Subcutaneous preadipocyte (primary cell): ENCODE results near the gene LGALS7. TPM values are rescaled to one million over a fixed set of nuclear protein-coding genes. Genes with fewer than 3 reads are reported as not detected.

Source experiments
- small RNA-seq: library from RNA; depleted of rRNA; stranded (forward); fragments of <200 nt; gene quantifications from one replicate; pipeline ENCODE3, GENCODE V24; 2012
- total RNA-seq: library from RNA; depleted of rRNA; stranded (reverse); fragments of >200 nt; gene quantifications from 2 replicates; pipeline ENCODE4 v1.2.3, GENCODE V29; 2012

Gene LGALS7
- not detected in 2 replicates for total RNA-seq

DNA sequence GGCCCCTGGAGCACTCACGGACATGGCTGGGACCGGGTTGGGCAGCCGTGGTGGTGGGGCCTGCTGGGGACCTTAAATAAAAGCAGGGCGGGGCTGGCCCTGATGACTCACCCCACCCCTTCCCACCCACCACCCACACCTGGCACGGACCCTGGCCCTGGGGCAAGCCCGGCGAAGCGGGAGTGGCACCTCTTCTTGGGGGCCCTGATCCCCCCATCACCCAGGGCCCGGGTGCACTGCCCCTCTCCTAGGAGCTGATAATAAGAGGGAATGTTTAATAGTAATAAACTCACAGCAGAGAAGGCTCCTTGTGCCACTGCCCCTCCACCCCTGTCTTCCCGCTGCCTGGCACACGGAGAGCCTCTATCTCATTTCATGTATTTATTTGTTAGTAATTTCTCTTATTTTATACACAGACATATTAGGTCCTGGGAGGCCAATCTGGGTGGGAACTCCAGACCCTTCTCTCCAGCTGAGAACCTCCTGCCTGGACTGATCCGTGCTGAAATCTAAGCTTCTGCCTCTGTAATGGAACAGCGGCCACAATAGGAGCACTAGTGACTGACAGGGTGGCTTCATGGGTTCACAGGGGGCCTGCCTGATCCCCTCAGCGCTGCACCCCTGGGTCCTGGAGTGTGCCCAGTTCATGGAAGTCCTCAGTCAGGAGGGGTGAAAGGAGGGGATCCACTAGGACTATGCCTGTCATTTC, at the start of gene LGALS7:
Gene LGALS7, minus strand, starts transcription at position 49 of the 709 bp plus-strand sequence. Its CDS starts 25 bp downstream, at position 24.

DNA sequence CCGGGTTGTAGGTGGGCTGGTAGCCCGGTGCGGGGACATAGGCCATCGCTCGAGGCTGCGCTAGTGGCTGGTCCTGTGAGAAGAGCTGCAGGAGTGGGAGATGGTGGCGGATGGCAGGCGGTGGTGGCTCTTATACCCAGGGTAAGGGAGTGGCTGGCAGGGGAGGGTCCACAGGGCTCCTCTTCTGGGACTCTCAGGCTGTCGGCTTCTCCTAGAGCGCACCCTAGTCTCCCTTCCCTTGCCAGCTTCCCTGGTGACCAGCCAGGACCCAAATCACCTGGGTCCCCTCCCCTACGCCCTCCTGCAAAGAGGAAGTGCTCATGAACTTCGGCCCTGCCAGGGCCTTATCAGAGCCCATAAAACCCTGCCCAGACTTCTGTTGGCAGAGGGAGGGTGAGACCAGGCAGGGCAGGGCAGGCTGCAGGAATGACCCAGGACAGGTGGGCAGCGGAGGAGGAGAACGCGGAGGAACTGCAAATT, 39.6 kb upstream of the LGALS7 start, which contains the start of gene LGALS4:
Gene LGALS4, minus strand, starts transcription at position 105 of the 480 bp plus-strand sequence. Its CDS starts 59 bp downstream, at position 46.

GRCh38 chr19:38788478-38789243, 15.3 kb upstream of the LGALS7 start, which contains the start of gene LGALS7B:
Gene LGALS7B (plus strand): TSS chr19:38789200. CDS start chr19:38789227, 27 bp downstream.

DNA sequence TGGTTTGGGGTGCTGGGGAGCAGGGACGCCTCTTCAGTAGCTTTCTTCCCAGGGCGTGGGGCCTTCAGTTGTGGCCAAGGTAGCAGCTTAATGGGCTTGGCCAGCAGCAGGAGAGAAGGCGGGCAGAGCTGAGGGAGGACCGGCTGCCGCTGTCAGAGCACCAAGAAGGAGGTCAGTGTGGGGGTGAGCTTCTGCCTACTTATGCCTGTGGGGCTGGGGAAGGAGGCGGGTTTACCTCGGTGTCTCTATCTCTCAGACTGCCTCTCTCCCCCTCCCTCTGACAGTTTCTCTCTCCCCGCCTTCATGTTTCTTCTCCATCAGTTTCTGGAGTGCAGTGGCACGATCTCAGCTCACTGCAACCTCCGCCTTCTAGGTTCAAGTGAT, 29.0 kb downstream of the LGALS7 start, which contains the start of gene CAPN12:
Gene CAPN12, minus strand, starts transcription at position 177 of the 384 bp plus-strand sequence. CDS start 309 bp downstream, outside the sequence.

Small RNAs within 50 kb of the gene (small RNA-seq; reads per million reads assigned to genes)
- gene RNU6-140P = not detected

Other genes starting within 250 kb of the LGALS7 start
- under 0.01 TPM in 1 of 2 replicates, not detected in the other for gene MAP4K1, start 155.6 kb downstream of the LGALS7 start, total RNA-seq
- 215 and 358 TPM in 2 replicates for gene EIF3K, start 154.3 kb downstream of the LGALS7 start, total RNA-seq
- 109 and 160 TPM in 2 replicates for gene ACTN4, start 125.9 kb downstream of the LGALS7 start, total RNA-seq
- not detected in 2 replicates for gene CAPN12, start 29.0 kb downstream of the LGALS7 start, total RNA-seq
- gene LGALS7B, start 15.7 kb upstream of the LGALS7 start, total RNA-seq = not detected in 2 replicates
- gene LGALS4, start 39.4 kb upstream of the LGALS7 start, total RNA-seq = not detected in 2 replicates
- gene ECH1, start 58.3 kb upstream of the LGALS7 start, total RNA-seq = 25.2 and 28.7 TPM in 2 replicates
- 216 and 330 TPM in 2 replicates for gene HNRNPL, start 76.5 kb upstream of the LGALS7 start, total RNA-seq
- 2.2 and 4.3 TPM in 2 replicates for gene RINL, start 104.8 kb upstream of the LGALS7 start, total RNA-seq
- 42.2 and 45.9 TPM in 2 replicates for gene SIRT2, start 126.1 kb upstream of the LGALS7 start, total RNA-seq
- gene NFKBIB, start 126.5 kb upstream of the LGALS7 start, total RNA-seq = 6.6 and 8.8 TPM in 2 replicates
- not detected in 2 replicates for gene CCER2, start 138.7 kb upstream of the LGALS7 start, total RNA-seq
- gene SARS2, start 157.2 kb upstream of the LGALS7 start, total RNA-seq = 21.3 and 32.6 TPM in 2 replicates
- gene MRPS12, start 157.4 kb upstream of the LGALS7 start, total RNA-seq = 43.6 and 49.2 TPM in 2 replicates
- gene FBXO17, start 202.2 kb upstream of the LGALS7 start, total RNA-seq = 24.3 and 30.7 TPM in 2 replicates